GM19455 (cell line): ENCODE data around the gene UBTD2.
"Not testable (repeated sequence)": the region's sequence is repeated elsewhere in the genome, so short reads cannot be mapped to it uniquely, and the experiment has no call there.

ENCODE experiments used
- ATAC-seq: cut with Tn5 transposase; IDR thresholded peaks from one replicate; pipeline ENCODE4 v1.9.1; 2021; ENCODE audit not compliant: unreplicated experiment

The UBTD2 gene

GRCh38 chr5:172293054-172293744, 9.6 kb upstream of the UBTD2 start:
- peak; percentile 88 for ATAC-seq

- ATAC-seq: not testable (repeated sequence)
Measured at GRCh38 chr5:172291837-172292236, 8.3 kb upstream of the UBTD2 start.

GRCh38 chr5:172288465-172288864, 4.9 kb upstream of the UBTD2 start:
- ATAC-seq: no peak

GRCh38 chr5:172287140-172287539, 3.6 kb upstream of the UBTD2 start:
- not testable (repeated sequence) for ATAC-seq

- no peak for ATAC-seq
Measured at GRCh38 chr5:172285226-172286143, 1.9 kb upstream of the UBTD2 start.

GRCh38 chr5:172284611-172284980, 1.0 kb upstream of the UBTD2 start:
- no peak for ATAC-seq

GRCh38 chr5:172283862-172284610, 472 bp upstream of the UBTD2 start:
- ATAC-seq: peak; percentile 81

- no peak for ATAC-seq
Measured at GRCh38 chr5:172282272-172283019, 1.1 kb downstream of the UBTD2 start.

GRCh38 chr5:172281346-172281745, 2.2 kb downstream of the UBTD2 start:
- no peak for ATAC-seq

GRCh38 chr5:172280929-172281328, 2.6 kb downstream of the UBTD2 start:
- no peak for ATAC-seq

- ATAC-seq: no peak
Measured at GRCh38 chr5:172280317-172280716, 3.2 kb downstream of the UBTD2 start.

GRCh38 chr5:172278356-172278755, 5.2 kb downstream of the UBTD2 start:
- no peak for ATAC-seq

GRCh38 chr5:172276214-172276613, 7.3 kb downstream of the UBTD2 start:
- no peak for ATAC-seq

- no peak for ATAC-seq
Measured at GRCh38 chr5:172274951-172275753, 8.4 kb downstream of the UBTD2 start.

- no peak for ATAC-seq
Measured at GRCh38 chr5:172267943-172268342, 15.6 kb downstream of the UBTD2 start.

- no peak for ATAC-seq
Measured at GRCh38 chr5:172266676-172267092, 16.9 kb downstream of the UBTD2 start.

- no peak for ATAC-seq
Measured at GRCh38 chr5:172266071-172266675, 17.4 kb downstream of the UBTD2 start.

- ATAC-seq: no peak
Measured at GRCh38 chr5:172264815-172265395, 18.7 kb downstream of the UBTD2 start.

GRCh38 chr5:172255444-172255843, 28.1 kb downstream of the UBTD2 start:
- no peak for ATAC-seq
